BLaER1 treated with 17β-estradiol and CSF1 and Interleukin-3, amounts not matched to agents 10 nM and 100 nM (cell line): Measurements from ENCODE around the gene SDK1.

Experiments
- H3K27ac ChIP-seq, 11 experiments: shearing (Covaris generic); formaldehyde crosslinking; 2 replicates each; pipeline ENCODE4 v1.8.1; 2022
- H3K27me3 ChIP-seq, 11 experiments: shearing (Covaris generic); formaldehyde crosslinking; 2 replicates each; pipeline ENCODE4 v1.8.1; 2022
- H3K36me3 ChIP-seq, 11 experiments: shearing (Covaris generic); formaldehyde crosslinking; 2 replicates each; pipeline ENCODE4 v1.8.1; 2022
- H3K4me1 ChIP-seq, 10 experiments: shearing (Covaris generic); formaldehyde crosslinking; 2 replicates each; pipeline ENCODE4 v1.8.1; 2022
- H3K4me2 ChIP-seq, 11 experiments: shearing (Covaris generic); formaldehyde crosslinking; 2 replicates each; pipeline ENCODE4 v1.8.1; 2022
- H3K4me3 ChIP-seq, 10 experiments: shearing (Covaris generic); formaldehyde crosslinking; 2 replicates each; pipeline ENCODE4 v1.8.1; 2022
- H3K9ac ChIP-seq, 11 experiments: shearing (Covaris generic); formaldehyde crosslinking; 2 replicates each; pipeline ENCODE4 v1.8.1; 2022
- H3K9me3 ChIP-seq, 11 experiments: shearing (Covaris generic); formaldehyde crosslinking; replicated peaks in 1 of 11; 2 replicates each; pipeline ENCODE4 v1.8.1; 2022
- H4K20me1 ChIP-seq, 11 experiments: shearing (Covaris generic); formaldehyde crosslinking; 2 replicates each; pipeline ENCODE4 v1.8.1; 2022
- Cebpa-rat ChIP-seq, 11 experiments: shearing (Covaris generic); IDR thresholded peaks; 2 replicates each; pipeline ENCODE4 v1.8.1; 2022

SDK1 gene

GRCh38 chr7:3432911-3433310 lies 131.9 kb downstream of the SDK1 start:
- H3K27me3 ChIP-seq, result no peaks in the 10 kb centered on the region
- H3K9me3 ChIP-seq, result no peaks in the 10 kb centered on the region
- no peak overlapping the region for H3K4me3 ChIP-seq
- TF ChIP-seq Cebpa-rat (IDR thresholded peaks at IDR 0.05), result no peak
- H3K9ac ChIP-seq, result no peak overlapping the region
- H3K36me3 ChIP-seq, result no peaks in the 10 kb centered on the region
- H4K20me1 ChIP-seq, result no peaks in the 10 kb centered on the region
- H3K27ac ChIP-seq, result no peak overlapping the region
- no peak overlapping the region for H3K4me2 ChIP-seq
- H3K4me1 ChIP-seq, result no peaks in the 10 kb centered on the region

- Histone ChIP-seq H3K4me1 (no peaks in the 10 kb centered on the region), H3K36me3 (no peaks in the 10 kb centered on the region), H3K27me3 (no peaks in the 10 kb centered on the region), H3K27ac (no peak overlapping the region), H3K9ac (no peak overlapping the region), H4K20me1 (no peaks in the 10 kb centered on the region), H3K9me3 (no peaks in the 10 kb centered on the region), H3K4me2 (no peak overlapping the region), H3K4me3 (no peak overlapping the region)
- no peak for TF ChIP-seq Cebpa-rat (IDR thresholded peaks at IDR 0.05)
These were observed 133.6 kb downstream of the SDK1 start for GRCh38 chr7:3434611-3435010.

GRCh38 chr7:3436112-3436511 lies 135.1 kb downstream of the SDK1 start:
- H3K27me3 ChIP-seq, result no peaks in the 10 kb centered on the region
- no peak overlapping the region for H3K4me3 ChIP-seq
- H3K4me2 ChIP-seq, result no peak overlapping the region
- H3K4me1 ChIP-seq, result no peaks in the 10 kb centered on the region
- no peaks in the 10 kb centered on the region for H4K20me1 ChIP-seq
- no peak overlapping the region for H3K9ac ChIP-seq
- no peaks in the 10 kb centered on the region for H3K36me3 ChIP-seq
- H3K9me3 ChIP-seq, result no peaks in the 10 kb centered on the region
- H3K27ac ChIP-seq, result no peak overlapping the region
- no peak; a peak in 1 of 22 replicates for TF ChIP-seq Cebpa-rat (IDR thresholded peaks at IDR 0.05)

- no peaks in the 10 kb centered on the region for H3K4me1 ChIP-seq
- H3K27ac ChIP-seq, result no peak overlapping the region
- no peaks in the 10 kb centered on the region for H4K20me1 ChIP-seq
- no peak overlapping the region for H3K4me3 ChIP-seq
- H3K9me3 ChIP-seq, result no peaks in the 10 kb centered on the region
- no peaks in the 10 kb centered on the region for H3K36me3 ChIP-seq
- TF ChIP-seq Cebpa-rat (IDR thresholded peaks at IDR 0.05), result no peak
- no peak overlapping the region for H3K4me2 ChIP-seq
- H3K9ac ChIP-seq, result no peak overlapping the region
- H3K27me3 ChIP-seq, result no peaks in the 10 kb centered on the region
These were observed 135.7 kb downstream of the SDK1 start for GRCh38 chr7:3436746-3437145.

GRCh38 chr7:3437467-3437866 lies 136.4 kb downstream of the SDK1 start:
- no peaks in the 10 kb centered on the region for H3K36me3 ChIP-seq
- H3K27me3 ChIP-seq, result no peaks in the 10 kb centered on the region
- H3K4me3 ChIP-seq, result no peak overlapping the region
- H3K4me2 ChIP-seq, result no peak overlapping the region
- no peaks in the 10 kb centered on the region for H3K9me3 ChIP-seq
- H4K20me1 ChIP-seq, result no peaks in the 10 kb centered on the region
- no peak overlapping the region for H3K27ac ChIP-seq
- H3K9ac ChIP-seq, result no peak overlapping the region
- H3K4me1 ChIP-seq, result no peaks in the 10 kb centered on the region
- TF ChIP-seq Cebpa-rat (IDR thresholded peaks at IDR 0.05), result no peak

GRCh38 chr7:3438352-3438751 lies 137.3 kb downstream of the SDK1 start:
- H3K4me2 ChIP-seq, result no peak overlapping the region
- H3K27ac ChIP-seq, result no peak overlapping the region

DNA sequence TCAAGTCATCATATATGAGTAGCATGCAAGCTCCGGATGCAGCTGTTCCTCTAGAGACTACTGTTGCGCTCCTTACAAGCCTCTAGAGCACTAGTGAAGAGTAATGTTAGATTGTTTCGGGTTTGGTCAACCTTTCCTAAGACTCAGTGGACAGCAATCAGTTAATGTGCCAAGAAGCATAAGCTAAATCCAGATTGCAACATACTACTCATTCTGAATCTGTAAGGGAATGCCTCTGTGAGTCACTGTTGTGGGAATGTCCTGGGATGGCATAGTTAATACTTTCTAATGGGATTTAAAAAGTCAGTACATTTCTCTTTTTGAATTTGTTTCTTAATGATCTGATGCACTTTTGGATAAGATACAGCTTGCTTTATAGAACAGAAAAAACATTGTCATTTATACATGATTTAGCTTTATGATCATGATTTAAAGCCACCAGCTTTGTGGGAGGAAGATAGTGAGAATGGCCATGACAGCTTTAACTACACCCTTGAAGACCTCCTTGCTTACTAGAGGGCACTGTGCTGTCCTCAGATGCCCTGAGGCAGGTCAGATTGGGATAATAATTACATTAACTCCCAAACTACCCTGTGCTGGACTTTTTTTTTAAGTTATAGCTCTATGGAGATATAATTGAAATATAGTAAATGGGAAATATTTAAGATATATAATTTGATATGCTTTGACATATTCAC lies 138.4 kb downstream of the SDK1 start:
- Histone ChIP-seq H3K27ac (no peak overlapping the region), H3K4me3 (no peak overlapping the region), H3K36me3 (no peaks in the 10 kb centered on the region), H3K4me1 (no peaks in the 10 kb centered on the region), H4K20me1 (no peaks in the 10 kb centered on the region), H3K4me2 (no peak overlapping the region), H3K9me3 (no peaks in the 10 kb centered on the region), H3K9ac (no peak overlapping the region), H3K27me3 (no peaks in the 10 kb centered on the region)
- no peak for TF ChIP-seq Cebpa-rat (IDR thresholded peaks at IDR 0.05)

More at GRCh38 chr7:3438352-3438751, 137.3 kb downstream of the SDK1 start:
- Histone ChIP-seq H3K27me3 (no peaks in the 10 kb centered on the region), H3K9ac (no peak overlapping the region), H4K20me1 (no peaks in the 10 kb centered on the region), H3K4me3 (no peak overlapping the region), H3K36me3 (no peaks in the 10 kb centered on the region), H3K4me1 (no peaks in the 10 kb centered on the region), H3K9me3 (no peaks in the 10 kb centered on the region)
- no peak for TF ChIP-seq Cebpa-rat (IDR thresholded peaks at IDR 0.05)

DNA sequence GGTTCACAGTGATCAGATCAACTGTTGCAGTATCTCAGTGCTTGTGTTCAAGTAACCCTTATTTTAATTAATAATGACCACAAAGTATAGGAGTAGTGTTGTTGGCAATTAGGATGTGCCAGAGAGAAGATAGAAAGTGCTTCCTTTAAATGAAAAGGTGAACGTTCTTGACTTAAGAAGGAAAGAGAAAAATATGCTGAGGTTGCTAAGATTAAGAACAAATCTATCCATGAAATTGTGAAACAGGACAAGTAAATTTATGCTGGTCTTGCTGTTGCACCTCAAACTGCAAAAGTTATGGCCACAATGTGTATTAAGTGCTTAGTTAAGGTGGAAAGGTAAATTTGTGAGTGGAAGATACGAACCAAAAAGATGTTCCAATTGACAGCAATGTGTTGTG lies 139.5 kb downstream of the SDK1 start:
- Histone ChIP-seq H3K9me3 (peaks cover 0 to 5% (median 1%) of the 10 kb centered on the region in 11 experiments; a peak in 11 of 22 replicates), H3K4me2 (no peak overlapping the region), H3K4me1 (no peaks in the 10 kb centered on the region), H4K20me1 (no peaks in the 10 kb centered on the region), H3K27me3 (no peaks in the 10 kb centered on the region), H3K9ac (no peak overlapping the region), H3K4me3 (no peak overlapping the region), H3K36me3 (no peaks in the 10 kb centered on the region), H3K27ac (no peak overlapping the region)
- no peak for TF ChIP-seq Cebpa-rat (IDR thresholded peaks at IDR 0.05)

GRCh38 chr7:3443716-3444115 lies 142.7 kb downstream of the SDK1 start:
- no peaks in the 10 kb centered on the region for H3K36me3 ChIP-seq
- no peak for TF ChIP-seq Cebpa-rat (IDR thresholded peaks at IDR 0.05)
- H3K9me3 ChIP-seq, result peaks cover 7 to 18% (median 10%) of the 10 kb centered on the region in 11 experiments; a peak in 20 of 22 replicates
- no peaks in the 10 kb centered on the region for H3K4me1 ChIP-seq
- H4K20me1 ChIP-seq, result no peaks in the 10 kb centered on the region
- no peaks in the 10 kb centered on the region for H3K27me3 ChIP-seq
- H3K9ac ChIP-seq, result no peak overlapping the region
- no peak overlapping the region for H3K27ac ChIP-seq
- no peak overlapping the region for H3K4me3 ChIP-seq
- H3K4me2 ChIP-seq, result no peak overlapping the region

DNA sequence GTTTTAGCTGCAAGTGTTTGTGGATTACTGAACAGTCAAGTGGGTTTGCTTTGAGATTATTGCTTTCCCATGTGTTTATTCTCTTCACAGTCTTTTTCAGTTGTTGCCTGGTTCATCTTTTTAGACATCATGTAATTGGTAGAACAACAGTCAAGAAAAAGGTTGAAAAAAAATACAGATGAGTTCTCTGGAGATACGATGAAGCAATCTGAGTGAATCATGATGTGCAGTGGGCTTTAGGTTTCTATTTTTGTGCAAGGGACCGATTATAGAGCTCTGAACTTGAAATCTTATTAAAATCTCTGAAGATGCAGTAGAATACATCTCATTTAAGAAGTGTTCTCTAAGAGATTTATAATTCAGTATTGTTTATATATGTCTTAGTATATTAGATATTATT lies 145.7 kb downstream of the SDK1 start:
- H3K27me3 ChIP-seq, result no peaks in the 10 kb centered on the region
- no peak for TF ChIP-seq Cebpa-rat (IDR thresholded peaks at IDR 0.05)
- H3K4me3 ChIP-seq, result no peak overlapping the region

More for the DNA sequence above, 145.7 kb downstream of the SDK1 start:
- H3K27ac ChIP-seq, result no peak overlapping the region
- H3K4me1 ChIP-seq, result no peaks in the 10 kb centered on the region
- no peaks in the 10 kb centered on the region for H3K36me3 ChIP-seq
- H3K4me2 ChIP-seq, result no peak overlapping the region
- no peak overlapping the region for H3K9ac ChIP-seq
- no peaks in the 10 kb centered on the region for H4K20me1 ChIP-seq
- peaks cover 7 to 18% (median 10%) of the 10 kb centered on the region in 11 experiments; a peak in 20 of 22 replicates for H3K9me3 ChIP-seq
